NCI-H1436 (cell line): ENCODE data around the gene RANBP1.

Experiments used
- DNase-seq: peaks from one replicate; lab custom pipeline; 2025; lab: John Stamatoyannopoulos, UW

Gene RANBP1

DNA sequence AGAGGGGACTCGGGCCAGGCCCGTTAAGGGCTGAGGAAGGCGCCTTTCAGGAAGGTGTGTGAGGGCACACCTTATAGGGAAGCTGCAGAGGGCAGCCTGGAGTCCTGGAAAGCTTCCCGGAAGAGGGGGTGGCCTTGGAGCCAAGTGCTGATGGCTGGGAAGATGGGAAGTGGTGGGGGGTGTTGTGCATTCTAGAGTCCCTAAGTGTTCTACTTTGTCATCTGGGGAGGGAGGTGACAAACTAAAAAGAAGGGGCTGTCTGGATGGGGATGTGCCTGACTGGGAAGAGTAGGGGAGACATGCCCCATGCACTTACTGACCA, 22.5 kb downstream of the RANBP1 start:
- DNase-seq = no peak

DNA sequence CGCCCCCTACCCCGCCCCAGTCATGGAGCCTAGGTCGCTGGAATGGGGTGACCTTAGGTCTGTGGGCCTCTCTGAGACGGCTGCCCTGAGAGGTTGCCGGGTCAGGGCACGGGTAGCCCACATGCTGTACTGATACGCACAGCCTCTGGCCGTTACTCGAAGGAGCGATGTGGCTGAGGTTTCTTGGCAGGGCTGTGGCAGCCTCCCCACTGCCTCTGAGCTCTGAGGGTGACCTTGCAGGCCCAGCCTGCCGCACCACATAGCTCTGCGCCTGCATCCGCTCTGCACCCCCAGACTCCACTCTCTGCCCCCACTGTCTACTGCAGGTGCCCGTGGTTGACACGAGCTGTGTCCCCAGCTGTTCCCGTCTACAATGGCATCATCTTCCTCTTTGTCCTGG, 23.0 kb downstream of the RANBP1 start:
- no peak for DNase-seq

DNA sequence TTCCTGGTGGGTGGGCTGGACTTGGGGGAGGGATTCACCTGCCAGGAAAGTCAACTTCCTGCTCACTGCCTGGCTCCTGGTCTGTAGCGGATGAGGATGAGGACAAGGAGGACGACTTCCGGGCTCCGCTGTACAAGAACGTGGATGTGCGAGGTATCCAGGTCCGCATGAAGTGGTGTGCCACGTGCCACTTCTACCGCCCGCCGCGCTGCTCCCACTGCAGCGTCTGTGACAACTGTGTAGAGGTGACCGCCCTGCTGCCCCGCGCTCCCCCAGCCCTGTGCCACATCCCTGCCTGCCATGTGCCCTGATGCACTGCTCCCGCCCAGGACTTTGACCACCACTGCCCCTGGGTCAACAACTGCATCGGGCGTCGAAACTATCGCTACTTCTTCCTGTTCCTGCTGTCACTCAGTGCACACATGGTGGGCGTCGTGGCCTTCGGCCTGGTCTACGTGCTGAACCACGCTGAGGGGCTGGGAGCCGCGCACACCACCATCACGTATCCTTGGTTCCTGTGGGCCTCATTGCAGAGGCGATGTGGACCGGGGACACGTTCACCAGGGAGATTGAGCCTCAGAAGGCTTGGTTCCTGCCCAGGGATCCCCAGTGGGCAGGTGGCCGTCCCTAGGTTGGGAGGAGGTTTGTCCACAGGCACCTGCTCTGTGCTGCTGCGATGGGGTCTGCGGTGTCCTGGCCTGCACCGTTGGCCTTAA, 23.6 kb downstream of the RANBP1 start:
- no peak for DNase-seq

DNA sequence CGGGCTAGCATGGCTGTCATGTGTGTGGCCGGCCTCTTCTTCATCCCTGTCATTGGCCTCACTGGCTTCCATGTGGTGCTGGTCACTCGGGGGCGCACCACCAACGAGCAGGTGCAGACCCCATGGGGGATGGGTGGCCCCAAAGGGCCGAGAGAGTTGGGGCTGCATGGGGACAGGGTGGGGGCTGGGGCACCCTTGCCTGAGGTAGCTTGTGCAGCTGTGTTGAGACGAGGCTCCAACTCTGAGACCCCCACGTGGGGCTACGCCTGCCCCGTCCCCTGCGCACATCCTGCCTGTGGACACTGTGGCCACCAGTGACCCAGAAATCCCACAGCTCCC, 24.2 kb downstream of the RANBP1 start:
- no peak for DNase-seq

DNA sequence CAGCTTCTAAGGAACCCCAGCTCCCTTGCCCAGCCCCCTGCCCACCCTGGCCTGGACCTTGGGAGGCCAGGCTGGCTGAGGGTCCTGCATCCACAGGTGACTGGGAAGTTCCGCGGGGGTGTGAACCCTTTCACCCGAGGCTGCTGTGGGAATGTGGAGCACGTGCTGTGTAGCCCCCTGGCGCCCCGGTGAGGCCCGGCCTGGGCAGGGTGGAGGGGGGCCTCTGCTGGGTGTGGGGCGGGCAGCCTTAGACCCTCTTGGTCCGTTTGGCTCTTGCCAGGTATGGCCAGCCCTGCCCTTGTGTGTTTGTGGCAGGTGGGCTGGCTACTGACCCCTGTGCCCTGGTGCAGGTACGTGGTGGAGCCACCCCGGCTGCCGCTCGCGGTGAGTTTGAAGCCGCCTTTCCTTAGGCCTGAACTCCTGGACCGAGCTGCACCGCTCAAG, 24.6 kb downstream of the RANBP1 start:
- DNase-seq = no peak

DNA sequence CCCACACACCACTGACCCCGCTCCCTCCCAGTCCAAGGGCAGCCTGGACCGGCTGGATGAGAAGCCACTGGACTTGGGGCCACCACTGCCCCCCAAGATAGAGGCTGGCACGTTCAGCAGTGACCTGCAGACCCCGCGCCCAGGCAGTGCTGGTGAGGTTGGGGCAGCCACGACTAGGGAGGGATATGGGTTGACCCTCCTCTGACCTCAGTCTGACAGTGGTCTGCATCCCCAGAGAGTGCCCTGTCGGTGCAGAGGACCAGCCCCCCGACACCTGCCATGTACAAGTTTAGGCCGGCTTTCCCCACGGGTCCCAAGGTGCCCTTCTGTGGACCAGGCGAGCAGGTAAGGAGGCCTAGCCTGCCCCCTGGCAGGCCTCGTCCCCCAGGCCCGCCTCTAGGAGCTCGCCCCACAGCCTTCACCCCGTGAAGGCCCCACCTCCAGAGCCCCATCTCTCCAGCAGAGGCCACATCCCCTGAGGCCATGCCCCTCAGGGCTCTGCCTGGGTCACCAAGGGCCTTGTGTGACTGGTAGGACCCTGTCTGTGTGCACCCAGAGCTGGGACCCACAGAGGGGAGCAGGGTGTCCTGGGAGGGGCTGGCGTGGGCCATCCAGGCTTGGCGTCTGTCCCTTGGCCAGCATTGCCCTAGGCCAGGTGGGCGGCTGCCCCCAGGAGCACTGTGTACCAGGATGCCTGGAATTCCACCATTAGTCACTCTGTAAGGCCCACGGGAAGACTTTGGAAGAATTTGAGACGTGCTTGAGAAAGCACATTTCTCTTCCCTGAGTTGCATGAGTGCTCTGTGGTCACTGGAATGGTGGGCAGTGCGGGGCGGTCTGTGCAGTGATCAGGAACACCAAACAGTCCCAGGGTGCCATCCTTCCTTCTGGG, 25.5 kb downstream of the RANBP1 start:
- no peak for DNase-seq

DNA sequence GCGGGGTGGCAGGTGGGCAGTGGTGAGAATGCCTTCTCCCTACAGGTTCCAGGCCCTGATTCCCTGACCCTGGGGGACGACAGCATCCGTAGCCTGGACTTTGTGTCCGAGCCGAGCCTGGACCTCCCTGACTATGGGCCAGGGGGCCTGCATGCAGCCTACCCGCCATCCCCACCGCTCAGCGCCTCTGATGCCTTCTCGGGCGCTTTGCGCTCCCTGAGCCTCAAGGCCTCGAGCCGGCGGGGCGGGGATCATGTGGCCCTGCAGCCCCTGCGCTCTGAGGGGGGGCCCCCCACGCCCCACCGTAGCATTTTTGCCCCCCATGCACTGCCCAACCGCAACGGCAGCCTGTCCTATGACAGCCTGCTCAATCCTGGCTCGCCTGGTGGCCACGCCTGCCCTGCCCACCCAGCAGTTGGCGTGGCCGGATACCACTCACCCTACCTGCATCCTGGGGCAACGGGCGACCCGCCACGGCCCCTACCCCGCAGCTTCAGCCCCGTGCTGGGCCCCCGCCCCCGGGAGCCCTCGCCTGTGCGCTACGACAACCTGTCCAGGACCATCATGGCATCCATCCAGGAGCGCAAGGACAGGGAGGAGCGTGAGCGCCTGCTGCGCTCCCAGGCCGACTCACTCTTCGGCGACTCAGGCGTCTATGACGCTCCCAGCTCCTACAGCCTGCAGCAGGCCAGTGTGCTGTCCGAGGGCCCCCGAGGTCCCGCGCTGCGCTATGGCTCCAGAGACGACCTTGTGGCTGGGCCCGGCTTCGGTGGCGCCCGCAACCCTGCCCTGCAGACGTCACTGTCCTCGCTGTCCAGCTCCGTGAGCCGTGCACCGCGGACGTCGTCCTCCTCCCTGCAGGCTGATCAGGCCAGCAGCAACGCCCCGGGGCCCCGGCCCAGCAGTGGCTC, 27.1 kb downstream of the RANBP1 start:
- DNase-seq = no peak

DNA sequence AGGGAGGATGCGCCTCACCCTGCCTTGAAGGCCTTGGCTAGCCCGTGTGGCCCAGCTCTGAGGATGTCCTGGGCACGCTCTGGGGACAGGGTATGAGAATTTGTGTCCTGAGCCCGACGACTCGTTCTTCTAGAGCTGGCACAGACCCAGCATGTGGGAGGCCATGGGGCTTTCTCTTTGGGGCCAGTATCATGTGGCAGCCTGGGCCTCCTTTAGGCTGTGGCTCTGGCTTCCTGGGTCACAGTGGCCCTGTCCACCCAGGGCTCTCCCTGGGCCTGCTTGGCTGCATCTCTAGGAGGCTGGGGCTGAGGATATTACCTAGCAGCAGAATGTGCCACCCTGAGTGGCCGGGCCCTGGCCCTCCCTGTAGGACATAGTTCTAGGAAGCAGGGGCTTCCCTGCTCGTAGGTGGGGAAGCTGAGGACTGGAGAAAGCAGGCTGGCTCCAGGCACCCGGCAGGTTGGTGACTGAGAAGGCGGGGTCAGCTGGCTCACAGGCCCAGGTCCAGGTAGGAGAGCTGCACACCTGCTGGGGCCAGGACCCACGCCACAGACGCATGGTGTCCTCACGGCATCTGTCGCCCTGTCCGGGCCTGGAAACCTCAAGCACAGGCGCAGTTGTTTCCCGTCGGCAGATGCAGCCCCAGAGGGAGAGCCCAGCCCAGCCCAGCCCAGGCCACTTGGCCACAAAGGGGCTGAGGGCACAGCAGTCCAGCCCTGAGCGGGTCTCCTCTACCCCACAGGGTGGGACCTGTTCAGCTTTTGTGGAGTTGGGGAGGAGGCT, 28.2 kb downstream of the RANBP1 start:
- no peak for DNase-seq

DNA sequence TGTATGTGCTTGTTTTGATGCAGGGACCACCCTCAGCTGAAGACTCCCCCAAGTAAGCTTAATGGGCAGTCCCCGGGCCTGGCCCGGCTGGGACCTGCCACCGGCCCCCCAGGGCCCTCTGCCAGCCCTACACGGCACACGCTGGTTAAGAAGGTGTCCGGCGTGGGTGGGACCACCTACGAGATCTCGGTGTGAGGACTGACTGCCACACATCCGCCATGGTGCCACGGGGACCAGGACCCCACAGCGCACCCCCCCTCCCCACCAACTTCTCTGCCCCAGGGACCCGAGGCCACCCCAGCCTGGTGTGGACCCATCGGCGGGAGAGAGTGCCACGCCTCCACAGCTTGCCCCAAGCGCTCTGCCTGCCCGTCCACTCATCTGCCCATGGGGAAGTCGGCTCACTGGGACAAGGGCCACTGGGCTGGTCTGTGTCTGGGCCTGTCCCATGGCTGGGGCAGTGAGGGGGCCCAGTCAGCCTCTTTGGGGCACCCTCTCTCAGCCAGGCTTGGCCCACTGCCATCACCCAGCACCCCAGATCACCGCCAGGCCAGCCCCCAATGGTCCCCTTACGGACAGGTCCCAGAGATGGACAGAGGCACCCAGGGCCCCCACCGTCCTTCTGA, 29.4 kb downstream of the RANBP1 start:
- DNase-seq = no peak

DNA sequence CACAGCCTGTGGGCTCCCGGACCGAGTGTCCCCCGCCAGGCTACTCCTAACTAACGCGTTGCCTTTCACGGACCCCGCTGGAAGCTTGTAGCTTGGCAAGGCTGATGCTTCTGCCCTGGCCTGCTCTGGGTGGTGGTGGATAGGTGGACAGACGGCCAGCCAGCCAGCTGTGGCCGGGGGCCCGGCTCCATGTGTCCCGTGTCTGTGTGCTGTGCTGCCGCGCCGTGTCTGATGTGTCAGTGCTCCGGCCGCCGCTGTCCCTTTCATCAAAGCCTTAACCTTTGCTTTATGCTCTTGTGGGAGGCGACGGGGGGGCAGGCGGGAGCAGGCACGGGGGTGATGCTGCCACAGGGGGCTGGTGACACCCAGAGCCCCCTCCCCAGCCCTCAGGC, 29.9 kb downstream of the RANBP1 start:
- no peak for DNase-seq

DNA sequence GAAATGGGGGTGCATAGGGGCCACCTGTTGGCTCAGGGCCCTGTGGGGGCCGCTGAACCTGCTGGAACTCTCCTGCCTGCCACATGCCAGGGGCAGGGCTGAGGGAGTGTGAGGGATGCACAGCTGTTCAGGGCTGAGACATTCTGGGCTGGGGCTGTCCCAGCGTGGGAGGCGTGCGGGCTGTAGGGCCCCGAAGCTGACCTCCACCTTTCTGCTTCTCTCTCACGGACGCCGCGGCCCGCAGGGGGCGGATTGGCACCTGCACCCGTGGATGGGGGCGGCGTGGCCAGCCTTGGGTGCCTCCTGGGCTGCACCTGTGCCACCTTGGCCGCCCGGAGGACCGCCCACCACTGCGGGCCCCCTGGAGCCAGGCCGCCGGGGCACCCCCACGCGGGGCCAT, 30.9 kb downstream of the RANBP1 start:
- no peak for DNase-seq

DNA sequence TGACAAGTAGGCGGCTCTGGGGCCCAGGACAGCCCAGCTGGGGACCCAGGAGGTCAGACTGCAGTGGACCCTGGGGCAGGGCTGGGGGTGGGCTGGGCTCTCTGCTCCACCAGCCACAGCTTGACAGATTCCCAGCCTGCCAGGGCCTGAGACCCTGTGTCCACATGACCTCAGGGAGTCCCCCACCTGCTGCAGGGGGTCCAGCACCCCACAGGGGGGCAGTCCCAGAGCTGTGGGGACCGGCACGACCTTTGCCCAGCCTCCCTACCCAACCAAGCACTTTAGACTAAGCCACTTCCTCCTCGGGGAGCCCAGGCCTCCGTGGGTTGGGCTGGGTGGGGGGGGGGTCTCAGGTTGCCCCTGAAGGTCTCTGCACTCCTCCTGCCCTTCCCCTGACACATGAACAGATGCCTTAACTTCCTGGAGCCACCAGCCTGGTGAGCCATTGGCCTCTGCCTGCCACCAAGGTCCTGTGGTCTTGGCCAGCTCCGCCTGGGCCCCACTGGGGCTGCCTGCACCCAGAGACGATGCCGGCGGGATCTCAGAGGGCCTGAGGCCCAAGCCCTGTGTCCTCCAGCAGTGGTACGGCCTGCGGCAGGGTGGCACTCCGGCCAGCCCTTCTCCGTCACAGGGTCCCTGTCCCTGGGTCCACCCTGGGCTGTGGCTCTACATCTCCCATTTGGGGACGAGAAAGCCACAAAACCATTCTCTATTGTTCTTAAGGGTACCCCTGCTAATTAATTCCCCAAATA, 31.5 kb downstream of the RANBP1 start:
- no peak for DNase-seq

DNA sequence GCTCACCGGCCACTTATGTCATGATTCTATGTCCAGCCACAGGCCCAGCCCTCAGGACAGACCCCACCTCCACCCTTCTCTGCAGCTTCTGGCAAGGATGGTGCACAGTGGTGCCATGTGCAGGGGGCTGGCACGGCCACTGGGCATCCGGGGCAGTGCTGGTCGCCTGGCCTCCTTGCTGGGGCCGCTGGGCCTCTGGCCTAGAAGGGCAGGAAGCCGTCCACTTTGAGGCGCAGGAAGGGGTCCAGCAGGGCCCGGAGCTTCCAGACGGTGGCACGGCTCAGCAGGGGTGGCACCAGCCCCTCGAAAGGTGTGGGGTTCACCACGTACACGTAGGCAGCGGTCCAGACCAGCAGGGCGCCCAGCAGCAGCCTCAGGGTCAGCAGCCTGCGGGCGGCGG, 32.5 kb downstream of the RANBP1 start:
- no peak for DNase-seq

DNA sequence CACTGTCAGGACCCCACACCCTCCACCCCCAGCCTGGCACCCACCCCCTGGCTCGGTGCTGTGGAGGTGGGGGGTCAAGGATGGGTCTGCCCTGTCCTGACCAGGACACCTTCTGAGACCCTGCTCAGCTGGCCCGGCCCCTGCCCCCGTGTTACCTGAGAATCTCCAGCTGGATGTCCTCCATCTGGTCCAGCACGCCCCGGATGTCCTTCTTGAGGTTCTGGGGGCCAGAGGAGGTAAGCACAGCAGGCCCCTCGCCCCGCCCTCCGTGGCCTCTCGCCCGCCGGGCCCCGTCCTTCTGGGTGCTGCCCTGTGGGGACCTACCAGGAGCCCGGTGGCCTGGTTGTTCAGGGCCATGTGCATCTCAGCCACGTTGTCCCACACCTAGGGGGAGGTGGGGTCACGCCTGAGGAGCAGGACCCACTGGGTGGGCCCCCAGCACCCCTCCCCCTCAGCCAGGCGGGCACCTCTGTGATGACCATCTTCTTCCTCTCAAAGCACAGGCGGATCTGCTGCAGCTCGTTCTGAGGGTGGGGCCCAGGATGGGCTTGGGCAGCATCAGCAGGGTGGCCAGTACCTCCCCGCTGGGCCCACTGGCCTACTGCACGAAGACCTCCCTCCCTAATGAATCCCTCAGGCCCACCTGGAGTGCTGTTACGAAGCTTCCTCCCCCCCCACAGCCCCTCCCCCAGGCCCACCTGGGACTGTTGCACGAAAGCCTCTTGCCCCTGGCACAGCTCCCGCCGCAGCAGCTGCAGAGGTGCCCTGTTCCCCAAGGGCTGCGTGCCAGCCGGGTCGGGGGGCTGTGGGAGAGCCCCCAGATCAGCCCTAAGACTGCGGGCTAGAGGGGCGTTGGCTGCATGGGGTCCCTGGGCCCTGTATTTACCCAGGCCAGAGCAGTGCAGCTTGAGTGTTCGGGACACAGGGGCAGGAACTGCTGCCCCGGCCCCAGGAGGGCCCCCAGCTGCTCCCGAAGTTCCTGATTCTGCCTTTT, 33.6 kb downstream of the RANBP1 start:
- peak; percentile 27 for DNase-seq

DNA sequence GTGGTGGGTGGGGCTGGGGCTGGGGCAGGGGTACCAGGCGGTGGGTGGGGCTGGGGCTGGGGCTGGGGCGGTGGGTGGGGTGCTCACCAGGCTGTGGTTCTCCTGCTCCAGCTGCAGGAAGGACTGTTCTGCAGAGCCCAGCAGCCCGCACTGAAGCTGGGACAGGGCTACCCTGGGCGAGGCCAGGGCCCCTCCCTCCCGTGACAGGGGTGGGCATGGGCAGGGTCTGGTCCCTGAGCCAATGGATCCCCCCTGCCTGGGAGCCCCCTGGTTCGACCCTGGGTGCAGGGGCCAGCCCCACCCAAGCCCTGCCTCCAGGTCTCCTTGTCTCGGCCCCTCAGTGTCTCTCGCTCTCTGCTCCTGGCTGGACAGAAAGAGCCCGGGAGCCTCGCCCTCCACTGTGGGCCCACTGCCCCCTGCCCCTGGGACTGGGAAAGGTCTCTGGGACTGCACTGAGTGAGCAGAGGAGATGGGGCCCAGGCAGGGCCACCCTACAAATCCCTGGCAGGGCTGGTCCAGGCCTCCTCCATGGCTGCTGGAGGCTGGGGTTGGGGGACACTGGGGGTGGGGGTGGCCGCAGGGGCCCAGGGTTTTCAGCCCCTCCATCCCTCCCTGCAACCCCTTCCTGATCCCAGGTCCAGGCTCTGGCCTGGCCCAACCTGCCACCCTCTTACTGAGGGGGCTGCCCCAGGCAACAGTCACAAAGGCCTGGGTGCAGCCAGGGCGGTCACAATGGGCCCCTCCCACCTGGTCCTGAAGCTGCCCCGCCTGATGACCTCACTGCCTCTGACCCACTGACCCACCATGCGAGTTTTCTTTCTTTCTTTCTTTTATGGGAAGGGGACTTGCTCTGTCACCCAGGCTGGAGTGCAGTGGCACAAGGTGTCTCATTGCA, 34.7 kb downstream of the RANBP1 start, which contains the start of gene CCDC188:
Gene CCDC188 (minus strand): TSS at position 675 of the 895 bp plus-strand sequence. CDS start 69 bp downstream, at position 606.
- no peak for DNase-seq

DNA sequence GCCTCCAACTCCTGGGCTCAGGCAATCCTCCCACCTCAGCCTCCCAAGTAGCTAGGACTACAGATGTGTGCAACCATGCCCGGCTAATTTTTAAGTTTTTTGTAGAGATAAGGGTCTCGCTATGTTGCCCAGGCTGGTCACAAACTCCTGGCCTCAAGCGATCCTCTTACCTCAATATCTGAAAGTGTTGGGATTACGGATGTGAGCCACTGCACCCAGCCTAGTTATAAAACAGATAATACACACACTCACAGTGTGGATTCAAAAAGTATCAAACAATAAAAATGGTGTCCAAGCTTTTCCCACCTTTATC, 35.3 kb downstream of the RANBP1 start:
- DNase-seq = no peak

DNA sequence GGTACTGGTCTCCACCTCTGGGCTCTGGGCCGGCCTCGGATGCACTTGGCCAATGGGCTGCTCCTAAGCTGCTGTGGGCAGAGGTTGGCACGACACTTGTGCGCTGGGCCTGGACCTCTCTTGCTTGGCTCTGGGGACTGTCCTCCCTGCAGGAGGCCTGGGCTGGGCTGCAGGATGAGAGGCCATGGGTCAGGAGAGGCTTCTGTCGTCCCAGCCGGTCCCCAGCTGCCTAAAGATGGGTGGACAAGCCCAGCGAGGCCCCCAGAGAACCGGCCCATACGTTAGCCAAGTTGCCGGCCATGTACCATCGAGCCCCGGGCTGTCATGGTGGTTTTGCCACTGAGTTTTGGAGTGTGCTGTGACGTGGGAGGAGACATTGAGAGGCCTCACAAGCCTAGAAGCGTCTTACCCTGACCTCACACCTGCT, 36.6 kb downstream of the RANBP1 start:
- DNase-seq = no peak

DNA sequence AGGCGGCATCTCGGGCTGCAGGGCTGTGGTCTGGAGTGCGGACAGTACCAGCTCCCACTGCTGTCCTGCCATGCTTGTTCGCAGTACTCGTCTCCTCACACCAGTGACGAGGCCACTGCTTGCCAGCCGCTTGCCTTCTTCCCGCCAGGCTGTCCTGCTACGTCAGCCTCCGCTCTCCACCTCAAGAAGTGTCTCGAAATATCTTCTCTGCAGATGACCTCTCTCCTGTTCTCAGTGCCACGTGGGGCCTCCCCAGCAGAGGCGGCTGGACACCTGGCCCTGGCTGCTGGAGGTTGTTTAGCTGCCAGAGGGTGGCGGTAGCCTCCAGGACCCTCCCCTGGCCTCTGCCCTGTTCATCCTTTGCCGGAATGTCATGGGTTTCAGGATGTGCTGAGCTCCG, 38.0 kb downstream of the RANBP1 start:
- DNase-seq = no peak
